Measurements from ENCODE around the gene MTMR10.

Gene MTMR10
- 41.4 to 156 (median 90.5) reads per million in 18 experiments for total RNA-seq

DNA sequence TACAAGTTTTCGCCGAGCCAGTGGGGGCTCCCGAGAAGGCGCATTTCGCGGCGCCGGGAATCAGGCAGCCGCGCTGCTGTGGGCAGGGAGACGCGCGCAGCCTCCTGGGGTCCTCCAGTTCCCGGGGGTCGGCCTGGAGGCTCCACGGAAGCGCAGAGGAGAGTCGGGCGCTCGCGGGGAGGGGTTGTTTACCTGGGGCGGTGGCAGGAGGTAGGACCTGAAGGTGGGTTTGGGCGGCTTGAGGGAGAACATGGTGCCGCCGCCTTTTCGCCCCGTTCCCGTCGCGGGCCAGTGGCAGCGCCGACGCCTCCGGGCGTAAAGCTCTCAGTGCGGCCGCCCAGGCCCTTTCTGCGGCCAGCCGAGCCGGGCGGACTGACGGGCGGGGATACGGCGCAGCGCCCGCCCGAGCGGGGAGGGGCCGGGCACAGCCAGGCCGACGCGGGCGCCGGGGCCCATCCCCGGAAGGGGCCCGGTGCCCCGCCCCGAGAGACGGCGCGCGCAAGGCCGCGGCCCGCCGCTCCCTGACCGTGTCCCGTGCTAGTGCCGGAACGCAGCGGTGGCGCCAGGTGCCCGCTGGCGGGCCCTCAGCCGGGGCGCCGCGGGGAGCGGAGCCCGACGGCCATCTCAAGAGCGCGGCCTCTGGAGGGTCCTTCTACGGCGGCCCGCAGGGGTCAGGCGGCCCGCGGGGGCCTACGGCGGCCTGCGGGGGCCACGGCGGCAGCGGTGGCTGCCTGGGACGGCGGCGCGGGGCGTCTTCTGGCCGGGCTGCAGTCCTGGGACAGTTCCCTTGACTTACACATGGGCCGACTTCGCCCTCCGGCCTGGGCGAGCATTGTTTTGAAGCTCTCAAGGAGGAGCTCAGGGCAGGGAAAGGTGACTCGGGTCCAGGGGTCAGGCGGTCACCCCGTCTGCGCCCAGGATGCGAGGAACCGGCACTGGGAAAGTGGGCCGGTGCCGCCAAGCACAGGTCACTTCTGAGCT lies at the start of gene MTMR10:
MTMR10 (minus strand) TSS at position 374 of the 981 bp plus-strand sequence; CDS start at position 252, 122 bp downstream.
- peak; percentile 83 to 92 for DNase-seq

- DNase-seq, result no peak
These were observed 49.2 kb upstream of the MTMR10 start for GRCh38 chr15:31040611-31041010.

GRCh38 chr15:31039961-31040360 lies 48.5 kb upstream of the MTMR10 start:
- no peak for DNase-seq

DNA sequence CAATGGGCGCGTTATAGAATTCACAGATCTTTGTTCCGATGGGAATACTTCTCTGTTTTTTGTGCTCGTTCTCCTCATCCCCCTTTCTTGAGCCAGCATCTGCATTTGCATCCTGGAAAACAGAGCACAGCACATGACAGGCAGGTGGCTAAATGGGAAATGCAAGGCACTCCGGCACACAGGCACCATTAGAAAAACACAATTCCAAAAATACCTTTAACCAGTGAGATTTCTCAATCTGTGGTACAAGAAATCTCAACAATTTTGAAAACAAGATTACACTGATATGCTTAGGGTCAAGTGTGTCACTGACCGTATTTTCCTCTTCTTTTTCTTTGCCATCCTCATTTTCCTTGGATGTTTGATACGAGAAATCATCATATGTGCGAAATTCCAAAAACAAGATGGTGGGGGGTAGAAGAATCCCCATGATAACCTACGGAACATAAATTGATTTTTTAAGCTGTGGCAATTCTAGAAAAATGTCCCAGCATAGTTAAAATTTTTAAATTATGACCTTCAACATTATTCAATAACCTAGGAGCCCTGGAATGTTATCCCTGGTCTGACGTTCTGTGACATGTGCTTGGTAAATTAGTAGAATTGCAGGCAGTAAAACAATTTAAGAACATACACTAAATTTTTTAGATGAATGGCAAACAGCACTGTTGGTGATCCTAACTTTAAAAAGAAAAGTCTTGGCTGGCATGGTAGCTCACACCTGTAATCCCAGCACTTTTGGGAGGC lies 46.5 kb upstream of the MTMR10 start:
- no peak for DNase-seq

DNA sequence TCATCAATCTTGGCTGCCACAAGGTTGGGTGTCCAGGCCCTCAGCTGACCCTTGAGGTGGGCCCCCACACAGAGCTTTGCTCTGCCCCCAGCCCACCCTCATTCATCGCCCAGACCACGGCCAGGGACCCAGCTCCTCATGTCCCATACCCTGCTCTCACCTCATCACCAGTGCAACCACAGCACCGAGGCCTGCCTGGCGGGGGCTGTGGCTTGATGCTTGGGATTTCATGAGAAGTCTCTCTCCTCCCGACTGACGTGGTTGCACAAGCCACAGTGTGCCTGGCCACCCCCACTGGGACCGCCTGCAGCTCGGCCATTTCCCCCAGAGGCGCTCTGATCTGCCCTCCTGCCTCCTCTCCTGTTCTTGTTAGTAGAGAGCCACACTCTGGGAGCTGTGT lies 45.4 kb upstream of the MTMR10 start:
- no peak for DNase-seq

DNA sequence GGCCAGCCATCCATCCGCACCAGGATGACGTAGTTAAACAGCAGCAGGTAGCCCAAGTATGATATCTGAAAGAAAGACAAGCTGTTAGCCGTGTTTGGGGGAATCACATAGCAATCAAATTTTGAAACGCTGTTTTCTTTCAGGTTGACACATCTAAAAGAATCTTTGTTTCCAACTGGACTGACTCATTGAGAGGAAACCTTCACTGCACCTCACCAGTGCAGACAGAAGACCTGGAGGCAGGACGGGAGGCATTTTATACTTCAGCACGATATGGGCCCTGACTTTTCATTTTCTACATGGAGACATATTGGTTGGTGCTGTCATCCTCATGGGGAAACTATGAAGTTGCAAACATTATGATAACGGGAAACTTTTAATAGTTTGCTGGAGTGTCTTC lies 44.2 kb upstream of the MTMR10 start:
- no peak for DNase-seq

GRCh38 chr15:31034152-31034551 lies 42.7 kb upstream of the MTMR10 start:
- DNase-seq, result no peak

- no peak for DNase-seq
These were observed 41.5 kb upstream of the MTMR10 start for GRCh38 chr15:31032961-31033371.

- DNase-seq, result peak in 1 of 2 donors; percentile 3
These were observed 40.1 kb upstream of the MTMR10 start for GRCh38 chr15:31031471-31032067.

GRCh38 chr15:31027910-31028578 lies 36.6 kb upstream of the MTMR10 start:
- no peak for DNase-seq

DNA sequence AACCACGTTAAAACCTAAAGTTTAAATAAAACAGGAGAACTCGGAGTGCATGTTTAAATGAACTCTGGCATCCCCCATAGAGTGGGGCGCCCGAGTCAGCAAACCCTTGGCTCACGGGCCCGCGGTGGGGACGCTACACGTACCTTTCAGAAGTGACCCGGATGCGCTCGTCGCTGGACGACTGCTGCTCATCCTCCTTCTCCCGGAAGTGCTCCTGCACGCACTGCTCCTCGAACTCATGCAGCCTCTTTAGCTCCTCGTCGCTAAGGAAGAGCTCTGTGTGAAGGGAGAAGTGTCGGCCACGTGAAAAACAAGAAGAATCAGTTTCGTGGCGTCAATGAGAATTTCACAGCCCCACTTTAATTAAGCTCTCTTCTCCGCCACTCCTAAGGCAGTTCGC lies 34.6 kb upstream of the MTMR10 start:
- DNase-seq, result no peak

DNA sequence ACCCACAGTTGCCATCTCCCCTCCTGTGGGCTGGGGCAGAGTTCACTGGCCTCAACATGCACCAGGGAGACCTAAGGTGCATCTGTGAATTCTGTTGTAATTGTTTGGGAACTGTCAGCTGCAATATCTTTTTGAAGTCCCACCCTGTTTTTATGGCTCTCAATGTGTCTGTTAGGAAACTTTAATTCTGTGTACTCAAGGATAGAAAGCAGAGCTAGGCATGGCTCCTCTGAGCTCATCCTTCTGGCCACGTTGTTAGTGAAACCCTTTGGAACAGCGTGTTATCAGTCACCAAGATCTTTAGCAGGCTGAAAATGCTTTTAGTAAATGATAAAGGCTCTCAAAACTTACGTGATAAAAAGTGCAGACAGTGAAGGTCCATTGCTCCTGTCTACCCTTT lies 33.6 kb upstream of the MTMR10 start:
- no peak for DNase-seq

DNA sequence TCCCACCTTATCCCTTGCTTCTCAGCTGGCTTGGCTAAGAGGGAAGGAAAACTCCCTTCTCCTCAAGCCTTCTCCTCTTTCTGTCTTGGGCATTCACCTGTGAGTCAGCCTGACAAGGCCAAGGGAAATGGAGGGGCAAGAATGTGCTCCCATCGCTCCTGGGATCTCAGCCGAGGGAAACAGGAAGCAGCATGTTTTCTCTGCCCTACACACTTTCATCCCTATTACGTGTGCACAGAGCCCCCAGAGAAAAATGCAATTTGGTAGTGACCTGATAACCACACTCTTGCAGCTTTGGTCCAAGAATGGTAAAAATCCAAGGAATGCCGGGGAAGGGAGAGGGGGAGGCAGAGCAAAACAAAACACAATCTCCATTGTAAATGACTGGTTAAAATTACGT lies 32.9 kb upstream of the MTMR10 start:
- DNase-seq, result no peak

DNA sequence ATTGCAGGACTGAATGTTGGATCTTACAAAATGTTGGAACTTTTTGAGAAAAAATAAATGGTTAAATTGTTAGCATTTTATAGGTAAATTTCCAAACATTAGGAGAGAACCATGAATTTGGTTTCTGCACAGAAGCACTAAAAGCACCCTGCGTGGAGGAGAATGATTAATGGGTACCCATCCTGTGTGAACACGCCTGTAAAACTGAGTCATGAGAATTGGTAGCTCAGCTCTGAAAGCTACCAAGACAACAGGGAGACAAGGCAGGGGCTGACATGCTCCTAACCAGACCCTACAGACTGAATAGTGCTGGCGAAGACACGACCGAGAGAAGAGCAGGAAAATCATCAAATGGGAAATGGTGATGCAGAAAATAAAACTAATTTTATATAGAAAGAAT lies 32.4 kb upstream of the MTMR10 start:
- DNase-seq, result no peak

DNA sequence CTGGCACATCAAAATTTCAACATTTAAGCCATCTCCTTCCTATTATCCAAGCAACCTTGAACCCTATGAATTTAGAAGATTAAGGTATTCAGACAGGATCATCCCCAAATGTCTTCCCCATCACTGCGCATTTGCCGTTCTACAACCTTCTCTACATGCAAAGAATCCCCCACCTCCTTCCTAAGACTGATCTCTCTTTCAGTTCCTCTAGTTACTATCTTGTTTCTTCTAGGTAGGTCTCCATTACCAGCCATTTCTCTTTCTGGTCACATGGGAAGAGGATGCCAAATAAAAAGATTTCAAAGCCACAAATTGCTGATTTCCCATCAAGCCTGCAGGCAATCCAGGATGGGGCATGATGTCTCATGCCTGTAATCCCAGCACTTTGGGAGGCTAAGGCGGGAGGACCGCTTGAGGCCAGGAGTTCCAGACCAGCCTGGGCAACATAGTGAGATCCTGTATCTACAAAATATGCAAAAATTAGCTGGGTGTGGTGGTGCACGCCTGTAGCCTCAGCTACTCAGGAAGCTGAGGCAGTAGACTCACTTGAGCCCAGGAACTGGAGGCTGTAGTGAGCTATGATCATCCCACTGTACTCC lies 29.7 kb upstream of the MTMR10 start:
- no peak for DNase-seq

- DNase-seq, result no peak
These were observed 29.1 kb upstream of the MTMR10 start for GRCh38 chr15:31020542-31020941.

DNA sequence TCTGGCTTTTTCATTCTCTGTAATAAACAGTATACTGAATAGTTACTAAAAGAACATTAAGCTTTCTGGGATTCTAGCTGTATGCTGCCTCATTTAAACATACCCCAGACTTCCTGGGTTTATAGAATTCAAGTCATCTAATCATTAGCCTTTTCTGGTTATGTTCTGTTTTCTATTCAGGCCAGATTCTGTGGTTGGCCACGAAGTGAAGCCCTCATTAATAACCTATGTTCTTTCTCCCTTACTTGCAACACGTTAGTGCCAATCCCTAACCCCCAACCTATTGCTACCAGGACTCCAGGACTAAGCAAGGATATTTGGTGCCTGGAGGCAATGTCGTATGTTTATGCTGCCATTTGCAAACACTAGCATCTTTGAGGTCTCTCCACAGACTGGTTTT lies 28.6 kb upstream of the MTMR10 start:
- no peak for DNase-seq

GRCh38 chr15:31017311-31017710 lies 25.9 kb upstream of the MTMR10 start:
- no peak for DNase-seq

DNA sequence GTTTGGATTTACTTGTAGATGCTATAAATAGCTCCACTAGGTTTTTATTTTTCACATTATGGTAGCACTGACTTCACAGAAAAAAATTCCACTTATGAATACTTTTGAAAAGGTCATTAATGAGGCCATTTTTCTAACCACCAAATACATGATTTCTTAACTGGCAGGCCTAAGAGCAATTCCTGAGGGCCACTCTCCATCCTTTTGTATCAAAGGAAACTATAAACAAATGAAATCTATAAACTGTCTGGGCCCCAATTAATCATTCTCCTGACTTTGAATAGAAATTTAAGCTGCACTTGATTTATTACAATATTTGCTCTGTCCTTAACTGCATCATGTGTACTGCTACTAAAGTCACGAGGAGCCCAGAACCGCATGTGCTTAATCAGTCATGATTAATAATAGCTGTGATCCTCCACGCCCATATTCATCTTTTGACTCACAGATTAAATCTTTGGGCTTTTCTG lies 25.1 kb upstream of the MTMR10 start:
- DNase-seq, result no peak

DNA sequence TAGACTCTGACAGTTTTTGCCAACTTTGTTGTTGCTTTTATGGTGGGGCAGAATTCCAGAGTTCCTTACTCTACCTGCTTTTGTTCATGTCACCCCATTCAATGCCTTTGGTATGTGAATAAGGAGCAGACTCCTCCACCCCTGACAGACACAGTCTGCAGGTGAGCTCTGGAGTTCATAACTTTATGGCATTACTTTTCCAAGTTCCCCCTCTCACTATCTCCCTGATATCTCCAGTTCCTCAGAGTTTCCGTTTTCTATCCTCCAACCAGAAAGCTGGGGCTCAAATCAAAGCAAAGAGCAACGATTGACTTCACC lies 23.1 kb upstream of the MTMR10 start:
- DNase-seq, result no peak

GRCh38 chr15:31013863-31014607 lies 22.6 kb upstream of the MTMR10 start:
- DNase-seq, result peak; percentile 12 to 23

- DNase-seq, result no peak
These were observed 21.0 kb upstream of the MTMR10 start for GRCh38 chr15:31012455-31012854.

Data from inflammatory macrophage (primary cell).